ENCODE results near the gene MOGAT3. TPM values are rescaled to one million over a fixed set of nuclear protein-coding genes. Genes with fewer than 3 reads are reported as not detected.

Gene MOGAT3
- total and polyA plus RNA-seq, 9 of the 15 experiments (the other 6 are each of a cell fraction or from before 2014, with no cell fraction given), result 0.07 to 0.17 (median 0.13) TPM; not detected in 6

GRCh38 chr7:101240226-101241014 is 39.6 kb upstream of the MOGAT3 start (continued):
- TF ChIP-seq JUND (IDR thresholded peaks at IDR 0.05; ENCODE audit: borderline replicate concordance, low read depth, low read length) (peak; percentile 83), JUND (tag; IDR thresholded peaks at IDR 0.05; ENCODE audit: borderline replicate concordance, low read depth, low read length) (peak; percentile 82; the same call in 1 of the 3 replicates), MTA3 (IDR thresholded peaks at IDR 0.05; ENCODE audit: borderline replicate concordance) (peak; percentile 34; the same call in 1 of the 2 replicates), RCOR1 (IDR thresholded peaks at IDR 0.05; ENCODE audit: borderline replicate concordance in 1 of 2, low read depth in 2 of 2, low read length in 2 of 2) (peak in 1 of 2 experiments; percentile 11; a peak in 1 of 4 replicates), MBD1 (CRISPR knock-in tag; IDR thresholded peaks at IDR 0.05) (0 out of 2 replicates have a peak, but pooled peaks have one; percentile 26), PCBP2 (IDR thresholded peaks at IDR 0.05; ENCODE audit: low read depth, low read length, poor library complexity, severe bottlenecking) (no peak), RAD51 (IDR thresholded peaks at IDR 0.05; ENCODE audit: borderline replicate concordance, low read depth) (0 out of 2 replicates have a peak, but pooled peaks have one; percentile 30), CXXC5 (CRISPR knock-in tag; IDR thresholded peaks at IDR 0.05) (0 out of 2 replicates have a peak, but pooled peaks have one; percentile 19), LEF1 (IDR thresholded peaks at IDR 0.05) (peak; percentile 60; the same call in 1 of the 2 replicates), POLR2AphosphoS5 (IDR thresholded peaks at IDR 0.05; ENCODE audit: control insufficient read depth, insufficient read depth, low read depth, low read length) (peak; percentile 42; the same call in 1 of the 2 replicates), ATF3 (IDR thresholded peaks at IDR 0.05) (peak; percentile 70), ATF3 (CRISPR knock-in tag; conservative IDR thresholded peaks at IDR 0.05) (no peak), MNT (conservative IDR thresholded peaks at IDR 0.05) (peak in 1 of 2 experiments; percentile 73; a peak in 3 of 4 replicates), NRF1 (conservative IDR thresholded peaks at IDR 0.05 in 1 of 2, IDR thresholded peaks at IDR 0.05 in 1 of 2) (peak; percentile 22 to 38; a peak in 2 of 4 replicates), RHOXF2B (CRISPR knock-in tag; conservative IDR thresholded peaks at IDR 0.05) (no peak)
- TF ChIP-seq, protein P1, sequence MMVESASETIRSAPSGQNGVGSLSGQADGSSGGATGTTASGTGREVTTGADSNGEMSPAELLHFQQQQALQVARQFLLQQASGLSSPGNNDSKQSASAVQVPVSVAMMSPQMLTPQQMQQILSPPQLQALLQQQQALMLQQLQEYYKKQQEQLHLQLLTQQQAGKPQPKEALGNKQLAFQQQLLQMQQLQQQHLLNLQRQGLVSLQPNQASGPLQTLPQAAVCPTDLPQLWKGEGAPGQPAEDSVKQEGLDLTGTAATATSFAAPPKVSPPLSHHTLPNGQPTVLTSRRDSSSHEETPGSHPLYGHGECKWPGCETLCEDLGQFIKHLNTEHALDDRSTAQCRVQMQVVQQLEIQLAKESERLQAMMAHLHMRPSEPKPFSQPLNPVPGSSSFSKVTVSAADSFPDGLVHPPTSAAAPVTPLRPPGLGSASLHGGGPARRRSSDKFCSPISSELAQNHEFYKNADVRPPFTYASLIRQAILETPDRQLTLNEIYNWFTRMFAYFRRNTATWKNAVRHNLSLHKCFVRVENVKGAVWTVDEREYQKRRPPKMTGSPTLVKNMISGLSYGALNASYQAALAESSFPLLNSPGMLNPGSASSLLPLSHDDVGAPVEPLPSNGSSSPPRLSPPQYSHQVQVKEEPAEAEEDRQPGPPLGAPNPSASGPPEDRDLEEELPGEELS (CRISPR knock-in tag; IDR thresholded peaks at IDR 0.05; ENCODE audit: borderline replicate concordance), result no peak
- TF ChIP-seq, protein P2, sequence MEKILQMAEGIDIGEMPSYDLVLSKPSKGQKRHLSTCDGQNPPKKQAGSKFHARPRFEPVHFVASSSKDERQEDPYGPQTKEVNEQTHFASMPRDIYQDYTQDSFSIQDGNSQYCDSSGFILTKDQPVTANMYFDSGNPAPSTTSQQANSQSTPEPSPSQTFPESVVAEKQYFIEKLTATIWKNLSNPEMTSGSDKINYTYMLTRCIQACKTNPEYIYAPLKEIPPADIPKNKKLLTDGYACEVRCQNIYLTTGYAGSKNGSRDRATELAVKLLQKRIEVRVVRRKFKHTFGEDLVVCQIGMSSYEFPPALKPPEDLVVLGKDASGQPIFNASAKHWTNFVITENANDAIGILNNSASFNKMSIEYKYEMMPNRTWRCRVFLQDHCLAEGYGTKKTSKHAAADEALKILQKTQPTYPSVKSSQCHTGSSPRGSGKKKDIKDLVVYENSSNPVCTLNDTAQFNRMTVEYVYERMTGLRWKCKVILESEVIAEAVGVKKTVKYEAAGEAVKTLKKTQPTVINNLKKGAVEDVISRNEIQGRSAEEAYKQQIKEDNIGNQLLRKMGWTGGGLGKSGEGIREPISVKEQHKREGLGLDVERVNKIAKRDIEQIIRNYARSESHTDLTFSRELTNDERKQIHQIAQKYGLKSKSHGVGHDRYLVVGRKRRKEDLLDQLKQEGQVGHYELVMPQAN (IDR thresholded peaks at IDR 0.05; ENCODE audit: borderline replicate concordance), result 0 out of 2 replicates have a peak, but pooled peaks have one; percentile 25

All from K562 (cell line).